ENCODE measurements around the gene RNASE8. TPM values are rescaled to one million over a fixed set of nuclear protein-coding genes. Genes with fewer than 3 reads are reported as not detected.

The RNASE8 gene
- total RNA-seq, 1 experiment from 2014 or later: not detected

GRCh38 chr14:21091821-21092272, 34.2 kb downstream of the RNASE8 start:
- no peak for DNase-seq (ENCODE audit: low read depth)

DNA sequence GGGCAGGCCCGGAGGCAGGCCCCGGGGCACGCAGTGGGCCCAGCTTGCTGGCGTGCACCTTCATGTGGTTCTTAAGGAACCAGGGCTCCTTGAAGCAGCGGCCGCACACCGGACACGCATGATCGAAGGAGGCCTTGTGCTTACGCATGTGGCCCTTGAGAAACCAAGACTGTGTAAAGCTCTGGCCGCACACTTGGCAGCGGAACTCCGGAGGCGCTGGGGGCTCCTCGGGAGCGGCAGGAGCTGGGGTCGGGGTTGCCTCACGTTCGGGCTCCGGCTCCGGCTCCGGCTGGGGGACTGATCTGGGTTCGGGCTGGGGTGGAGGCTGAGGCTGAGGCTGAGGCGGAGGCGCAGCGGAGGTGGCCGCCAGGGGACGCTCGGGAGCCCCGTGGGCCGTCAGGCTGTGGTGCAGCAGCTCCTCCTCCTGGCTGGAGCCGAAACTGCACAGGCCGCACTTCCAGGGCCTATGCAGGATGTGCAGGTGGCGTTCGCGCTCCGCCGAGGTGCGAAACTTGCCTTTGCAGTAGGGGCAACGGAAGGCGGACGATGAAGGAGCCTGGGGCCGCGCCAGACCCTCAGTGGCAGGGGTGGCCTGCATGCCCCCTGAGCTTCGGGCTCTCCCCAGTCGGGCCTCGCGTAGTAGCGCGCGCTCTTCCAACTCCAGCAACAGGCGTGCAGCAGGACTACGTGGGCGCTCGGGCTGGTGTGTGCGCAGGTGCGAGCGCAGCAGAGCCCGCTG, 34.8 kb downstream of the RNASE8 start:
- DNase-seq (ENCODE audit: low read depth): no peak

GRCh38 chr14:21093018-21093417, 35.4 kb downstream of the RNASE8 start:
- DNase-seq (ENCODE audit: low read depth): no peak

- DNase-seq (ENCODE audit: low read depth): no peak
Measured at GRCh38 chr14:21093769-21094681, 36.4 kb downstream of the RNASE8 start.

GRCh38 chr14:21095430-21096205, 38.0 kb downstream of the RNASE8 start:
- DNase-seq (ENCODE audit: low read depth): peak; percentile 39

DNA sequence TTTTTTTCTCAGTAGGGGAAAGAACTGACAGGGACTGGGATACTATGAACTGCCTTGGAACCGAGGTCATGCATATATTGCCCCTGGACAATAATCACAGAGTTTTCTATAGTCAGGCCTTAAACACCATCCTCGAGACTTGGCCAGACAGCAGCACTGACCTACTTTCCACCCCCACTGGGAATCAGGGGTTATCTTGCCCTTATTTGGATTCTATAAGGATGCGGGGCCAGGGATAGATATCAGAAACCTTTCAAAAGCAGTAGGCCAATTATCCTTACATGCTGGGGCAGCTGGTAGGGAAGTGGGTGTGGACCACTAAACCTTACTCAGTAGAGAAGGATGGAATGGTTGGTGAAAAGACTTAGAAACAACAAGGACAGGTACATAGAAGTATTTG, 38.8 kb downstream of the RNASE8 start:
- DNase-seq (ENCODE audit: low read depth): no peak

DNA sequence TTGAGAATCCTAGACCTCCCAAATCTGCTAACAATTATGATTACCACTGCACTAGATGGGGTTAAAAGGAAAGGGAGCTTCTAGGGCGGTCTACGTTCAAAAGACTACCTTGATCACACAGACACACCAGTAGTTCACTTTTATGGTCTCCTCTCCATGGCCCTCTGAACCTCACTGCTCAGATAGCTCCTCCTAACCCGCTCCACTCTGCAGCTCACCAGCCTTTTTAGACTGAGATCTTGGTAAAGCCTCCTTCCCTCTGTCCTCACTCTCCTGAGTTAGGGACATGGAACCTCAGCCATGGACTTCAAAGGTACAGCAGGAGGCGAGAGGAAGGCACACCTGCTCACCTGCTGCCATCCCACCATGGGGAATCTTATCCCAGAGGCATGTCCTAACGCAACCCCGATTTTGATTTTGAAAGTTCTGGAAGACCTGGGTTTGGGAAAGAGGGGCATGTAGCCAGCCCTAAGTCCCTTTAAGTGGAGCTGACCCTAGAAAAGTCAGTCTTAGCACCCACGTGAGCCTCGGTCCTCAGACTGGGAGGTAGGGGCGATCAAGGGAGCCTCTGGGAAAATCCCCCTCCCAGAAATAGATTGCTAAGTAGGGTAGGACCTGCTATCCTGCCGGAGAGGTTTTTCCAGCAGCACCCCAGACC, 39.5 kb downstream of the RNASE8 start:
- DNase-seq (ENCODE audit: low read depth): no peak

DNA sequence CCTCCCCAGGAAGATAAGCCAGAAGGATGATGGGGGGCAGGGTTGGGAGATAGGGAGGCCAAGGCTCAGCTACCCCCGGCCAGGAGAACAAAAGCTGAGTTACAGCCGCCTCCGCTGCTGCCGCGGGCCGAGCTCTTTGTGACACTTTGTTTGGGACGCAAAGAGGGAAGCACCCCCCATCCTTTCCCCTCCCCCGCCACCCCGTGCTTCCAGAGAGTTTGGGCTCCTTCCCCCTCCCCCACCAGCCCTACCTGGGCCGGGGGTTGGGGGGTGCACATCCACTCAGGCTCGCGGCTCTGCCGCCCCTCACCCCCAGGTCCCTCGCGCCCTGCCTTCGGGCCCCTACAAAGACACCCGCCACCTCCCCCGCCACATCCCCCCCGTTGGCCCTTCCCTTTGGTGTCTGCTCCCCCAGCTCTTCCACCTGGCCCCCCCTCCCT, 40.0 kb downstream of the RNASE8 start:
- no peak for DNase-seq (ENCODE audit: low read depth)

GRCh38 chr14:21098076-21098891, 40.7 kb downstream of the RNASE8 start, which contains the start of gene ZNF219:
ZNF219 (minus strand) TSS chr14:21098655; CDS start chr14:21093591, 5,064 bp downstream.
- DNase-seq (ENCODE audit: low read depth): peak; percentile 53

DNA sequence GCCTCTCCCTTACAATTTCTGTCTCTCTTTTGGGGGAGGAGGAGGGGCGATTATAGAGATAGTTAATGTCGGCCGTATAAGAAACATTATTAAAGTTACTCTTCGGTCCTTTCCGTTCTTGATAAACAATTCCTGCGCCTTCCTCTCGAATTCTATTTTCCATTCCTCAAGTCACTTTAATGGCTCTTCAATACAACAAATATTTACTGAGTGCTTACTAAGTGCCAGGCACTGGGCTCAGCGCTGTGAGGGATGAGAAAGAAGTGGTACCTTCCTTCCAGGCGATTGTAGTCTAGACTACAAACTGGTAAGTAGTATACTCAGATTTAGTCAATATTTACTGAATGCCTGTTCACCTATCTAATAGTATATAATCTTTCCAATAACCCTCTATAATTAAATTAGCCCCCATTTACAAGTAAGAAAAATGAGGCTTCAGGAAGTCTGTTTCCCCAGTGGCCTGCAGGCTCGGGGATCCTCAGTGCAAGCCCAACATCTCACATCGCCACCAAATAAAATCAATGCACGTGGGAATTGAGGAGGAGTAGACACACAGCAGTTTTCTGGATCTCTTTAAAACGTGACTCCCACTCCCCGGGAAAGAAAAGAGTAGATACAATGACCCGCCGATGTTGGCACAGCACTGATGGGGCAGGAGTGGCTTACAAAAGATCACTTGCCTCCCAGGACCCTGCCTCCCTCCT, 41.4 kb downstream of the RNASE8 start:
- DNase-seq (ENCODE audit: low read depth): no peak

DNA sequence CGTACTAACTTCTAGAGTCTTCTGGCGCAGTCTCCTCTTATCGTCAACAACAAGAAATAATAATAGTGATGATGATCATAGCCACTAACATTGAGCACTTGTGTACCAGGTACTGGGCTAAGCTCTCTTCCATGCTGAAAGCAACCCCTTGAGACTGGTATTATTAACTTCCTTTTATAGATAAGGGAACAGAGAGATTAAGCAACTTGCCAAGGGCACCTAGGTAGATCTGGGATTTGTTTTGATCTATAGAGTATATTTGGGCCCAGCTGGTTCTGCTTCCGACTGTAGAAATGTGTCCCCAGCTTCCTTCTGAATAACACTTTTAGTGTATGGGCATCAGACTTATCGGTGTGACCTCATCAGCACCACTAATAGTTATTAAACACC, 42.0 kb downstream of the RNASE8 start:
- no peak for DNase-seq (ENCODE audit: low read depth)

DNA sequence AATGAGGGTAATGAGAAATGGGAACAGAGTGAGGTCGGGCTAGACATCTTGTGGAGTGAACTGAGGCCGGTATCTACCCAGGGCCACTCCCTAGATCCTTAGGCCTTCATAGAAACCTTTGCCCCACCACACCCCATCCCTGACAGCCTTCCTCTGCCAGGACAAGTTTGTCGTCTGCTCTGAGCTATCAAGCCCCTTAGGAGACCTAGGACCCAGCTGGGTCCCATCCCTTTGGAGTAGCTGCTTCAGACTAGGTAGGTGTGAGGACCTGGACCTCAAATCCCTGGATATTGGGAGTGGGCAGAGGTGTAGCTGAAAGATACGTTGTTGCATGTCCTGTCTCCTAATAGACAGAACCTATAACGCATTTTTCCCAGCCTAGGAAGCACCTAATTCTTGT, 43.3 kb downstream of the RNASE8 start, which contains the start of gene TMEM253:
TSS of gene TMEM253 (plus strand) at position 136 of the 400 bp plus-strand sequence. CDS start 278 bp downstream, outside the sequence.
- DNase-seq (ENCODE audit: low read depth): no peak

DNA sequence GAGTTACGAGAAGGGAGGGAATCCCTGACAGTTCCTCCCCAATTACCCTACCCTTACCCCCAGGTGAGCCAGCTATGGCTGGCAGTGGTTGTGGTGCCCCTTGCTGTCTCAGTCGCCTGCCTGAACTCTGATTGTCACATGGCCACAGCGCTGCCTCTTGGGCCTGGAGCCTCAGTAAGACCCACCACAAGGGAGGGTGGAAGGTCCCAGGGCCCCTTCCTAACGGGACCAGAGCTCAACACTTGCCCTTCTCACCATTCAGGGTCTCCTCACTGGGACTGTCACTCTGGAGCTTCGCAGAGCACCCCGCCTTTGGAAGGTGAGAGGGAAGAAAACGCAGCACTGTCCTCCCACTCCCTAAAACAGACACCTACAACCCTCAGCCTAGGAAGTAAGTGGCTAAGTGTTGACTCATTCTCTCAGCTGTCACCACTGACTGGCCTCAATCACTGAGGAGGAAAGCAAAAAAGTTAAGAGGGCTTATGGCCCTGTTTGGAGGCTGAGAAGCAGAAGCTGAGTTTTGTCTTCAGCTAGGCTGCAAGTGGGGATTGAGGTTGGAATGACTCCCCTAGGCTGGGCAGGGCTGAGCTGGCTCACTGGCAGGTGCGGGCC, 44.3 kb downstream of the RNASE8 start:
- peak; percentile 34 for DNase-seq (ENCODE audit: low read depth)

GRCh38 chr14:21102521-21103410, 45.1 kb downstream of the RNASE8 start:
- no peak for DNase-seq (ENCODE audit: low read depth)

DNA sequence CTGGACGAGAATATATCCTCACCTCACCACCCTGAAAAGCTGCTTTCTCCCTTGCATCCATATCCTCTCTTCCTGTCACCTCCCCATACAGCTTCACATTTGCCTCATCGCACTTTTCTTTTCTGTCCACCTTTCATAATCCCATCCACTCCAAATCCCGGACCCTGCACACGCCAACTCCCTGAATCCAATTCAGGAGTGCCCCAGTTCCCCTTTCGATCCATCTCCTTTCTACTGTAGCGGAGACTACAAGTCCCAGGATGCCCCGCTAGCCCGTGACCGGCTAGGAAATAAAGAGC, 45.7 kb downstream of the RNASE8 start:
- DNase-seq (ENCODE audit: low read depth): no peak

DNA sequence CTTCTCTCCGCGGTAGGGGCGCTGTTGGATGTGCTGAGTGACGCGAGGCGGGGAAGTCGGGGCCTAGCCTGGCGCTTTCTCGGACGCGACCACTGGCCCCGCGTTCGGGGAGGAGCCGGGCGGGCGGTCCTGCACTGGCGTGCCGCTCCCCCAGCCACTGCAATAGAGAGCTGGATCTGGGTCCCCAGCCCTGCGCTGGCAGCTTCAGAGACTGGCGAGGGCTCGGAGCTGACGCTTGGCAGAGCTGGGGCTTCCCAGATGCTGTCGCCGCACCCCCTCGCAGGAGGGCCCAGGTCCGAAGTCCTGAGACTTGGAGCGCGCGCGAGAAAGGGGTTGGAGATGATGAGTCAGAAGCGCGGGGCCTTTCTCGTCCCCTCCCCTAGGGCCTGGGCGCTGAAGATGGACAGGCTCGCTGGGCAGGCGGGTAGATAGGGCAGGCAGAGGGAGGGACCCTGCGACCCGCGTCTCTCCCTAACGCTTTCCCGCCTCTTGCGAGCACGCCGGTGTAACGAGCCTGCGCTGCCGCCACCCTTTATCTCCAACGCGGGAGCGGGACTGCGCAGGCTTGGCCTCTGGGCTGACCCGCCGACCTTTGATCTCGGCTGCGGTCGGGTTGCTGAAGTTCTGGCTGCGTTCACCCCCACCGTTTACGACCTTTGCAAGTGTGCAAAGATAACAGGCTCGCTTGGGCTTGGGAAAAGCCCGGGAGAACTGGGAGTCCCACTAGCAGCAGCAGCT, 46.3 kb downstream of the RNASE8 start:
- DNase-seq (ENCODE audit: low read depth): peak; percentile 96

- DNase-seq (ENCODE audit: low read depth): peak; percentile 83
Measured at GRCh38 chr14:21104448-21105060, 46.9 kb downstream of the RNASE8 start.

Measured in M059J (cell line).